GM11168 (cell line): ENCODE results near the gene LZTFL1.

ENCODE experiments used
- in situ Hi-C: fragments of 300-500 bp; cut with MboI; formaldehyde crosslinking; loops from one replicate; pipeline ENCODE4 v1.12.0; 2022; ENCODE audit warnings: low sequenced_read_pairs; ENCODE audit not compliant: unreplicated experiment

LZTFL1 gene

GRCh38 chr3:45773714-45774449 lies 68.0 kb downstream of the LZTFL1 start:
- in situ Hi-C loops = no loop called here
